K562 (cell line): ENCODE measurements around the gene SBF1. TPM values are rescaled to one million over a fixed set of nuclear protein-coding genes. Genes with fewer than 3 reads are reported as not detected.

Experiments
- E4F1 ChIP-seq: fragments of 250-450 bp; sonication (Bioruptor Pico); IDR thresholded peaks from 2 replicates; pipeline ENCODE4 v1.5.0; 2021; ENCODE audit warnings: mild to moderate bottlenecking, borderline replicate concordance
- HES1 ChIP-seq: fragments of 450-650 bp; IDR thresholded peaks from 2 replicates; pipeline ENCODE4 v1.6.1; 2016; ENCODE audit warnings: low read depth, mild to moderate bottlenecking, moderate library complexity
- NFE2L1 ChIP-seq: fragments of 450-650 bp; IDR thresholded peaks from 2 replicates; pipeline ENCODE4 v1.6.1; 2016; ENCODE audit warnings: missing genetic modification characterization, low read depth, mild to moderate bottlenecking, missing compliant biosample characterization, moderate library complexity, borderline replicate concordance
- SRSF3 ChIP-seq: fragments of 200-400 bp; formaldehyde crosslinking; IDR thresholded peaks from 2 replicates; pipeline ENCODE4 v1.6.1; 2016; ENCODE audit warnings: mild to moderate bottlenecking, low read length, moderate library complexity; ENCODE audit not compliant: insufficient read depth
- TCF3 ChIP-seq: sonication (generic); formaldehyde crosslinking; IDR thresholded peaks from 2 replicates; pipeline ENCODE4 v1.4.0; 2020; ENCODE audit warnings: mild to moderate bottlenecking, missing genetic modification reagents
- TEAD2 ChIP-seq: fragments of 450-650 bp; IDR thresholded peaks from 2 replicates; pipeline ENCODE4 v1.6.1; 2016; ENCODE audit warnings: missing genetic modification characterization, control low read depth, missing compliant biosample characterization
- ZNF174 ChIP-seq: fragments of 250-450 bp; sonication (Bioruptor Pico); IDR thresholded peaks from 2 replicates; pipeline ENCODE4 v1.4.0; 2020; ENCODE audit warnings: mild to moderate bottlenecking
- ZNF197 ChIP-seq: fragments of 200-800 bp; sonication (Bioruptor generic); IDR thresholded peaks from 2 replicates; pipeline ENCODE4 v1.6.1; 2016; ENCODE audit warnings: low read depth, missing genetic modification characterization, missing compliant biosample characterization
- ZNF408 ChIP-seq: fragments of 250-450 bp; sonication (Bioruptor Pico); IDR thresholded peaks from 2 replicates; pipeline ENCODE4 v1.4.0; 2020; ENCODE audit warnings: low read depth, mild to moderate bottlenecking, moderate library complexity
- polyA plus RNA-seq, 8 experiments: library from polyadenylated mRNA; depleted of rRNA in 4 of 8; stranded (reverse) in 5 of 8; unstranded in 3 of 8; fragments of >200 nt; fragmentation: Nextera tagmentation in 2 of 8; fragmentation: Illumina TruSeq in 1 of 8; extraction: Ambion mirVana in 2 of 8; extraction: Trizol in 1 of 8; gene quantifications; 2 replicates each; pipeline versions ENCODE4 v1.2.1 to v1.2.3, GENCODE V29; 2011 to 2014; ENCODE audit warnings: inconsistent platforms in 1 of 8, missing spikeins in 1 of 8
- total RNA-seq, 7 experiments: library from RNA; depleted of rRNA in 6 of 7; stranded (reverse); fragments of >200 nt in 6 of 7; fragmentation: Illumina TruSeq in 2 of 7; extraction: Trizol in 2 of 7; gene quantifications; 2 replicates each; pipeline versions ENCODE4 v1.2.1 to v1.2.3, GENCODE V29; 2011 to 2021; ENCODE audit warnings: low replicate concordance in 1 of 7
- TF ChIP-seq, protein P1 (sequence below): fragments of 450-650 bp; formaldehyde crosslinking; IDR thresholded peaks from 2 replicates; pipeline ENCODE4 v1.4.0; 2020; ENCODE audit warnings: mild to moderate bottlenecking, moderate library complexity

The SBF1 gene
- total and polyA plus RNA-seq, 9 of the 15 experiments (the other 6 are each of a cell fraction or from before 2014, with no cell fraction given): 0.44 to 50.4 (median 11.4) TPM

GRCh38 chr22:50507991-50508884 lies 33.4 kb upstream of the SBF1 start, which contains the start of gene NCAPH2 (continued):
- TF ChIP-seq NFE2L1 (tag) (no peak), TCF3 (no peak), SRSF3 (no peak), E4F1 (CRISPR knock-in tag) (no peak), ZNF197 (CRISPR knock-in tag) (no peak), ZNF408 (CRISPR knock-in tag) (no peak), HES1 (no peak), ZNF174 (CRISPR knock-in tag) (no peak), TEAD2 (no peak)
- TF ChIP-seq, protein P1, sequence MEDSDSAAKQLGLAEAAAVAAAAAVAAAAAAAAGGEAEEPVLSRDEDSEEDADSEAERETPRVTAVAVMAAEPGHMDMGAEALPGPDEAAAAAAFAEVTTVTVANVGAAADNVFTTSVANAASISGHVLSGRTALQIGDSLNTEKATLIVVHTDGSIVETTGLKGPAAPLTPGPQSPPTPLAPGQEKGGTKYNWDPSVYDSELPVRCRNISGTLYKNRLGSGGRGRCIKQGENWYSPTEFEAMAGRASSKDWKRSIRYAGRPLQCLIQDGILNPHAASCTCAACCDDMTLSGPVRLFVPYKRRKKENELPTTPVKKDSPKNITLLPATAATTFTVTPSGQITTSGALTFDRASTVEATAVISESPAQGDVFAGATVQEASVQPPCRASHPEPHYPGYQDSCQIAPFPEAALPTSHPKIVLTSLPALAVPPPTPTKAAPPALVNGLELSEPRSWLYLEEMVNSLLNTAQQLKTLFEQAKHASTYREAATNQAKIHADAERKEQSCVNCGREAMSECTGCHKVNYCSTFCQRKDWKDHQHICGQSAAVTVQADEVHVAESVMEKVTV: no peak
